ENCODE results near the gene FOXL2.

Gene FOXL2

DNA sequence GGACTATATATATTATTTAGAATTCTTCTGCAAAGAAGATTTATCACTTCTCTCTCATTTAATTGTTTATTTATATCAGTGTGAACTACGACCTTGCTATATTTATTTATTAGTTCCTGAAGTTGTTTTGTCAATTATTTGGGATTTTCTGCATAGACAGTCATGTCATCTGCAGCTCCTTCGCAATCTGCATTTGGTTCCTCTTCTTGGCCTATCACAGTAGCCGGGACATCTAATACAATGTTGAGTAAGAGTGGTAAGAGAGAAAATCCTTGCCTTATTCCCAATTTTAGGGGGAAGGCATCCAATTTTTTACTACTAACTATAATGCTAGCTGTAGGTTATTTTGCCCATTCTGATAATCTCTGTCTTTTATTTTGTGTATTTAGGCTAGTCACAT is 39.4 kb downstream of the FOXL2 start:
- TF ChIP-seq, protein P1, sequence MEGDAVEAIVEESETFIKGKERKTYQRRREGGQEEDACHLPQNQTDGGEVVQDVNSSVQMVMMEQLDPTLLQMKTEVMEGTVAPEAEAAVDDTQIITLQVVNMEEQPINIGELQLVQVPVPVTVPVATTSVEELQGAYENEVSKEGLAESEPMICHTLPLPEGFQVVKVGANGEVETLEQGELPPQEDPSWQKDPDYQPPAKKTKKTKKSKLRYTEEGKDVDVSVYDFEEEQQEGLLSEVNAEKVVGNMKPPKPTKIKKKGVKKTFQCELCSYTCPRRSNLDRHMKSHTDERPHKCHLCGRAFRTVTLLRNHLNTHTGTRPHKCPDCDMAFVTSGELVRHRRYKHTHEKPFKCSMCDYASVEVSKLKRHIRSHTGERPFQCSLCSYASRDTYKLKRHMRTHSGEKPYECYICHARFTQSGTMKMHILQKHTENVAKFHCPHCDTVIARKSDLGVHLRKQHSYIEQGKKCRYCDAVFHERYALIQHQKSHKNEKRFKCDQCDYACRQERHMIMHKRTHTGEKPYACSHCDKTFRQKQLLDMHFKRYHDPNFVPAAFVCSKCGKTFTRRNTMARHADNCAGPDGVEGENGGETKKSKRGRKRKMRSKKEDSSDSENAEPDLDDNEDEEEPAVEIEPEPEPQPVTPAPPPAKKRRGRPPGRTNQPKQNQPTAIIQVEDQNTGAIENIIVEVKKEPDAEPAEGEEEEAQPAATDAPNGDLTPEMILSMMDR (IDR thresholded peaks at IDR 0.05; ENCODE audit: extremely low read depth, insufficient read depth, missing control alignments): no peak
- DNase-seq (ENCODE audit: low spot score): no peak
- in situ Hi-C loops (cut with MboI; ENCODE audit: low pct_unique_long_range_greater_than_20kb, low sequenced_read_pairs, unreplicated experiment): loop anchor here (25.0 kb wide), 1 partner anchor 845 kb away; no protein-coding TSS in a partner anchor

DNA sequence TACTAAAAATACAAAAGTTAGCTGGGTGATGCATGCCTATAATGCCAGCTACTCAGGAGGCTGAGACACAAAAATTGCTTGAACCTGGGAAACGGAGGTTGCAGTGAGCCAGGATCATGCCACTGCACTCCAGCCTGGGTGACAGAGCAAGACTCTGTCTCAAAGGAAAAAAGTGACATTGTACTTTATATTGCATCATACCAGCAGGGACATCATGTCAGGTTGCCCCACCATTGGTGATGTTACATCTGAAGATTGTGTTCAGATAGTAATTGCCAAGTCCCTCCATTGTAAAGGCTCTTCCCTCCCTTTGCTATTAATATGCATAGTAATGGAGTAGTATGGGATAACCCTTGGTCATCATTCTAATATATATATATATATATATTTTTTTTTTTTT is 44.8 kb downstream of the FOXL2 start:
- TF ChIP-seq, protein P1 (IDR thresholded peaks at IDR 0.05; ENCODE audit: extremely low read depth, insufficient read depth, missing control alignments): no peak
- in situ Hi-C loops (cut with MboI; ENCODE audit: low pct_unique_long_range_greater_than_20kb, low sequenced_read_pairs, unreplicated experiment): loop anchor here (25.0 kb wide), 1 partner anchor 840 kb away; no protein-coding TSS in a partner anchor
- no peak for DNase-seq (ENCODE audit: low spot score)

DNA sequence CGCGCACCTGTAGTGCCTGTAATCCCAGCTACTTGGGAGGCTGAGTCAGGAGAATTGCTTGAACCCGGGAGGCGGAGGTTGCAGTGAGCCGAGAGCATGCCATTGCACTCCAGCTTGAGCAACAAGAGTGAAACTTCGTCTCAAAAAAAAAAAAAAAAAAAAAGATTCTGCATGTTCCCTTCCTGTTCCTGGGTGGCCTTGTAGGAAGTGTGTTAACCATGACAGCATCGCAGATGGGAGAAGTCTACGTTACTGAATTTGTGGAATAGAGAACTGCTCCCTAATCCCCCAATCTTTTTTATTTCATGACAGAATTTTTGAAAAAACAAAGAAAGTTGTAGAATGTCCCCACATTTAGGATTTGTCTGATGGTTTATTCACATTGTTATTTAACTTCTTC is 45.4 kb downstream of the FOXL2 start:
- no peak for DNase-seq (ENCODE audit: low spot score)
- in situ Hi-C loops (cut with MboI; ENCODE audit: low pct_unique_long_range_greater_than_20kb, low sequenced_read_pairs, unreplicated experiment): loop anchor here (25.0 kb wide), 1 partner anchor 839 kb away; no protein-coding TSS in a partner anchor
- TF ChIP-seq, protein P1 (IDR thresholded peaks at IDR 0.05; ENCODE audit: extremely low read depth, insufficient read depth, missing control alignments): no peak

DNA sequence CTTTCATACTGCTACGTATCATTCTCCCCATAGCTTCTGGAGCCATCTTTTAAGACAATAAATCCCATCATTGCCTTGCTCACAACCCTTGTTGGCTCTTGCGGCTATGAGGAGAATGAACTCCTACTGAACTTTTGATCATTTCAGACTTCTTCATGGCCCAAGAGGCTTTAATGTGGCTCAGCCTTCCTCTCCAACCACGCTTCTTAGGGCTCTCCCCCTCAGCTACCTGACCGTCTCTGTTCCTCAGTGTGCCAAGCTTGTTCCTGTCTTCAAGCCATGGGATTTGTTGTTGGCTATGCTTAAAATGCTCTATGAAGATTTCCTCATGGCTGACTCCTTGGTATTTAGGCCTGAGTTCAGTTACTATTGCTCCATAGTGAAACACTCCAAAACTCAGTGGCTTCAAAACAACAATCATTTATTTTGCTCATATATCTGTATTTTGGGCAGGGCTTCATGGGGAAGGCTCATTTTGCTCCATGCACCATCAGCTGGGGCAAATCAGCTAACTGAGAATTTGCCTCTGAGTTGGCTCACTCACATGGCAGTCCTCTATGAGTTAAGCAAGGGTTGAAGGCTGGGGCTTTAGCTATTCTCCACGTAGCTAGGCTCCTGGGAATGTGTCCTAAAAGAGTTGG is 47.5 kb downstream of the FOXL2 start:
- TF ChIP-seq, protein P1 (IDR thresholded peaks at IDR 0.05; ENCODE audit: extremely low read depth, insufficient read depth, missing control alignments): no peak
- no peak for DNase-seq (ENCODE audit: low spot score)
- in situ Hi-C loops (cut with MboI; ENCODE audit: low pct_unique_long_range_greater_than_20kb, low sequenced_read_pairs, unreplicated experiment): no loop called here

DNA sequence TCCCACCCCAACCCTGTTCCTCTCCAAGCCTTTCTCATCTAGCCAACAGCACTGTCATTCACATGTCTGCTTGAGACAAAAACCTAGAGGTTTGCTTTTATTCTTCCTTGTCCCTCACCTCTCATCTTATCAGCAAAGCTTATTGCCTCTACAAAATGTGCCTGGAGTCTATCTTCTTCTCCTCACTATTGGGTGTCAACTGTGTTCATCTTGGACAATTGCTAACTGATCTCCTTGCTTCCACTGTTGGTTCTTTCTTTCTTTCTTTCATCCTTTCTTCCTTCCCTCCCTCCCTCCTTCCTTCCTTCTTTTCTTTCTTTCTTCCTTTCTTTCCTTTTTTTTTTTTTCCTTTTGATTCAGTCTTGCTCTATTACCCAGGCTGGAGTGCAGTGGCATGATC is 48.2 kb downstream of the FOXL2 start:
- in situ Hi-C loops (cut with MboI; ENCODE audit: low pct_unique_long_range_greater_than_20kb, low sequenced_read_pairs, unreplicated experiment): no loop called here
- TF ChIP-seq, protein P1 (IDR thresholded peaks at IDR 0.05; ENCODE audit: extremely low read depth, insufficient read depth, missing control alignments): no peak
- DNase-seq (ENCODE audit: low spot score): no peak

DNA sequence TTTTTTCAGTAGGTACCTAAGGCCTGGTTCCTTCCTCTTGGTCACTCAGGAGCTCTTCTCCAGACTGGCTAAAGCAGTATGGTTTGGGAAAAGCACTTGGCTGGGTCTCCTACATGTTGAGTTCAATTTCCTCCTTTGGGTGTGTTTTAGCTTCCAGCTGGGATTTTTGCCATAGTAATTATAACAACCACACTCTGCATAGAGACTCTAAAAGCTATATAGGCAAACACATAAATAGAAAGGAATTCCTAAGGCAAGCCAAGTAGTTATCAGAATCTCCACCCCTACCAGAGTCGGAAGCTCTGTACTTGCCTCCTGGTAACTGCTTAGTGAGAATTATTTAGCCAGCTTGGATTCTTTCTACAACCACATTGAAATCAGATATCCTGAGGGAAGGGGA is 48.6 kb downstream of the FOXL2 start:
- TF ChIP-seq, protein P1 (IDR thresholded peaks at IDR 0.05; ENCODE audit: extremely low read depth, insufficient read depth, missing control alignments): no peak
- no peak for DNase-seq (ENCODE audit: low spot score)
- in situ Hi-C loops (cut with MboI; ENCODE audit: low pct_unique_long_range_greater_than_20kb, low sequenced_read_pairs, unreplicated experiment): no loop called here
